Cardiac septum (tissue), 1 donor: ENCODE results near the gene KIF3C. TPM values are rescaled to one million over a fixed set of nuclear protein-coding genes. Genes with fewer than 3 reads are reported as not detected.
"Not testable (repeated sequence)": the region's sequence is repeated elsewhere in the genome, so short reads cannot be mapped to it uniquely, and the experiment has no call there.

Experiments
- DNase-seq: peaks from one replicate; pipeline ENCODE4 v3.0.0-alpha.2; 2020; ENCODE audit warnings: low spot score
- intact Hi-C: fragments of 100-400 bp; cut with DNase I; formaldehyde crosslinking; loops from one replicate; pipeline ENCODE4 v1.14.0; 2022
- long read RNA-seq: library from polyadenylated mRNA; unstranded; transcript quantifications from one replicate; pipeline ENCODE4 v2.0.0, GENCODE V29; 2021
- total RNA-seq: library from RNA; stranded (reverse); fragmentation: NEBNext Ultra II Directional; extraction: Animal tissue kit (Norgen Biotek cat#: 25700); gene quantifications from one replicate; pipeline ENCODE4 v1.2.1, GENCODE V29; 2021
- donor health status: DM: no; HTN: no; CAD: no.

The KIF3C gene
- total RNA-seq, result 5.5 TPM
- long read RNA-seq, full-length matches to known transcripts, result 1 of 4 reads
- long read RNA-seq, partial matches to known transcripts, result 0 of 4 reads
- long read RNA-seq, other reads (novel, unspliced or antisense), result 3 of 4 reads

DNA sequence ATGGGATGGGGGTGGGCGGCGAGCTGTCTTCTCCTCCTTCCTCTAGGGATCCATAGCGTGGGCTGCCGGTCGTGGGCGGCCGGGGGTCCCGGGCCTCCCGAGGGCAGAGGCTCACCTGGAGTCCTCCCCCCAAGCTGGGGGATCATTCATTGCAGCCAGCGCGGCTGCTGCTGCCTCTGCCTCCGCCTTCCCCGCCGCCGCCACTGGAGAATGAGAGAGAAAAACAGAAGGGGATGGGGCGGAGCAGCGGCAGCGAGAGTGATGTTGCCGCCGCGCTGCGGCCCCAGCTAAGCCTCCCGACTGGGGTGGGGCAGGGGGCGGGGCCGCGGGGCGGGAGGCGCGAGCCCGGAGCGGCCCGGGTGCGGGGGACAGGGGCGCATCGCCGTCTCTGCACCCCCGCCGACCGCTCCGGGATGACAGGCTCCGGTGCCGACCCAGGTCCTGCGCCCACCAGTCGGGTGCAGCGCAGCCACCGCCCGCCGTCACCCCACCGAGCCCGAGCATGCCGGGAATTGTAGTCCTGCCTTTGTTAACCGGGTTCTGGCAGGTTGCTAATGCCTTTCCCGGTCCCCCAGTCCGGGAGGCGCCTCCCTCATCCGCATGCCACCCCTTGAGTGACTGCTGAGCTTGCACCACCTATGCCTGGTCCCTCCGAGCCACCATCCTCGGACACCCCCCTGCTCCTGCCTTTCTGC is at the start of gene KIF3C:
Gene KIF3C, minus strand, starts transcription at position 225 of the 695 bp plus-strand sequence. CDS start 580 bp downstream, outside the sequence.
- intact Hi-C loops, result no loop called here
- peak; percentile 90 for DNase-seq

DNA sequence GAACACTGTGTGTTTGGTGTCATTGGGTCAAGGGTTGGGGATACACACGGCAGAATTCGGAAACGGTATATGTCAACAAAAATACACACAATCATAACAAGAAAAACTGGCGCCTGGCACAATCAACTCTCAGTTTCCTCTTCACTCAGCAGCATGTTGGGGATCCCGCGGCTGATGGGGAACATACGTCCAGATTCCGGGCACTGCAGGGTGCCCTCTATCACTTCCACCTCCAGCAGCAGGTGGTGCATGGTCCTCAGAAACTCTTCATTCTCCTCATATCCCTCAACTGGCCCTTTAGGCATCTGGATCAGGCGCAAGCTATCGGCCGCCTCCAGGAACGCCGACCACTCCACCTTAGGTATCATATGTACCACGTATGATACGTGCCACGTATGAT is 45.8 kb upstream of the KIF3C start:
- DNase-seq, intact Hi-C loops: not testable (repeated sequence)

DNA sequence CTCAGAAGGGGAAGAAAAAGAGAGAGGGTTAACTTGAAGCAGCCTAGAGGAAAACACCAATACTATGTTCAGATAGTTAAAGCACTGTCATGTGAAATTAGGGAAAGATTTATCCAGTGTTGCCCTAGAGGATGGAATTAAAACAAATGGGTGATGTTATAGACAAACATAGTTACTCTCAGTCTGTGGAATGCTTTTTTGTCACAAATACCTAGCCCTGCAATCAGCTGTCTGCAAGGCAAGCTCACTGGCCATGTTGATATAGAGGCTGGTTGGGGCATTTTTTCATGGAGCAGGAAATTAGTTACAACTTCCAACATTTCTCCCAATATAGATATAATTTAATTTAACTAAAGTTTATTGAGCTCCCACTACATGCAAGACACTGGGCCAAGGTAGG is 43.2 kb upstream of the KIF3C start:
- intact Hi-C loops, result no loop called here
- DNase-seq, result no peak

DNA sequence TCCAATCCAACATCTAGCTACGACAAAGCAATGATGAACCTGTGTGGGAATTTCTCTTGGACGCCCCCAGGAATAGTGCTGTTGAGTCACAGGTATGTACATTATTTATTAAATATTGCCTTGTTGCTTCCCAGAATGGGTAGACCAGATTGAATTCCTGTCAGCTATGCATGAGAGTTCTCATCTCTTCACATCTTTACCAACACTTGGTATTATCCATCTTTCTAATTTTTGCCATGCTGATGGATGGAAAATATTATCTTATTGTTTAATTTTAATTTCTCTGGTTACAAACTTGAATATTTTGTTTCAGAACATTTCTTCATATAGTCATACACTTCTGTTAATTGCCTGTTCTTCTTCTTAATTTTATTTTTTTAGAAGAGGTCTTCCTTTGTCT is 42.0 kb upstream of the KIF3C start:
- DNase-seq, result no peak
- intact Hi-C loops, result no loop called here

DNA sequence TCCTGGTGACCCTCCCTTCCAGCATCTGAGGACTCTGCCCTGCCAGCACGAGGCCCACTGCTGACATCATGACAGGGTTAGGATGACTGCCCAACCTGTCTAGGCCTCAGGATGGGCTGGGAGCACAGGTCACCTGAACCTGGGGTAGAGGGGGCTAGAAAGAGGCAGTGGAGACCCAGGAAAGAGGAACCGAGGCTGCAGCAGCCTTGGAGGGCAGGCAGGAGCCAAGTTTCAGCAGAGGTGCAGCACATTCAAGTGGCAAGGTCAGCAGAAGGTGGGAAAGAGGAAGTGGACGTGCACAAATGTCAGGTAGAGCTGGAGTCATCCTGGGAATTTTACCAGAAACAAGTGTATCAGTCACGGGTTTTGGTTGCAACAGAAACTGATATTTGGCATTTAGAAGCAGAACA is 37.9 kb upstream of the KIF3C start:
- intact Hi-C loops, result no loop called here
- no peak for DNase-seq

DNA sequence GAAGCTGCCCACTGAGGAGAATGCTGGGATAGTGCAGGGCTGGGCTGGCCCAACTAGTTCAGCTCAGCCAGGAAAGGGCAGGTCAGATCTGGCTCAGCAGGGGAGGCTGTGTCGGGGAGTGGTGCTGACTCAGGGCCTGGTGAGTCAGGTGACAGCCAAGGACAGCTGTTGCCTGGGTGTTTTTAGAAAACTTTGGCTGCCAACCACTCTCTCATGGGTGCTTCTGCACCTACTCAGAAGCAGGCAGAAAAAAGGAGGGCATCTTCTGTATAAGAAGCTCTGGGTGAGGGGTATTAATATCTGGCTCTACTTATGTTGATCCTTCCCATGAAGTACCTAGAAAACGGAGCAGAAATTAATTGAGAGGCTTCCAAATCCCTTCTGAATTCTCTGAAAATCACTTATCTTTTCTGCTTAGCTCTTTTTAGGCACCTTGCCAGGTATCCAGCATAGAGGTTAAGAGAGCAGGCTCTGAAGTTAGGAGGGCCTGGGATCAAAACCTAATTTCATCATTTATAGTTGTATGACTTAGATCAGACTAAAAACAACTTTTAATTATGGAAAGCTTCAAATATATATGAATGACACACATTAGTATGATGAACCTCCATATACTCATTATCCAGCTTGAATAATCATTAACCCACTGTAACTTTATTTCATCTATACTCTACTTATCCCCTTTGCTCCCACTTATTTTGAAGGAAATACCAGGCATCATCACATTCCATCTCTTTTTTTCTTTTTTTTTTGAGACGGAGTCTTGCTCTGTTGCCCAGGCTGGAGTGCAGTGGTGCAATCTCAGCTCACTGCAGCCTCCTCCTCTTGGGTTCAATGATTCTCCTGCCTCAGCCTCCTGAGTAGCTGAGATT is 36.1 kb upstream of the KIF3C start:
- intact Hi-C loops, result no loop called here
- DNase-seq, result peak; percentile 86

DNA sequence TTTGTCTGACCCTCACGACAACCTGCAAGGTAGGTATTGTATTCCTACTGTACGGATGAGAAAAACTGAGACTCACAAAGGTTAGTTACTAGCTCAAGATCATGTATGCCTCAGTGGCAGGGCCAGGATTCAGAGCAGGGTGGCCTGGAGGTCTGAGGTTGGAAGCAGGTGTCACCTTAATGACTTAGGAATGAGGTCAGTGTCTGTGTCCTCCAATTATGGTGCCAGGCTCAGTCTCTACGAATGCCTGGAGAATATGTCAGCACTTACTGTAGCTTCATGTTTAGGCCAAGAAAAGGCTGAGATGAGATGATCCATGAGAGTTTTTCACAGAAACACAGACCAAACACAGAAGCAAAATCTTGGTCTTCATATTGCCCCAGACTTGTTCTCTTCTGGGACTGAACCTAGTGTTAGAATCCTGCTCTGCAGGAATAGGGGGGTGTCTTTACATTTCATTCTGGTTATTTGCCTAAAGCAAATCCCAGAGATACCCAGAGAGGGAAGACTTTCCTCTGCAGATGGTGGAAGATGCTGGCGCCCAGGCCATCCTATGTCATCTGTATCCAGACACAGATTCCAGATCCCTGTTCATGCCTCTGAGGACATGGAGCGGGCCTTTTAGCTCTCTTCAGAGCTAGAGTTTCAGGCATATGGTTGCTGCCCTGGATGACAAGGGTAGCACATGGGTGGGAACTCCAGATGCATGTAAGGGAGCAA is 35.3 kb upstream of the KIF3C start:
- intact Hi-C loops, result no loop called here
- DNase-seq, result no peak

DNA sequence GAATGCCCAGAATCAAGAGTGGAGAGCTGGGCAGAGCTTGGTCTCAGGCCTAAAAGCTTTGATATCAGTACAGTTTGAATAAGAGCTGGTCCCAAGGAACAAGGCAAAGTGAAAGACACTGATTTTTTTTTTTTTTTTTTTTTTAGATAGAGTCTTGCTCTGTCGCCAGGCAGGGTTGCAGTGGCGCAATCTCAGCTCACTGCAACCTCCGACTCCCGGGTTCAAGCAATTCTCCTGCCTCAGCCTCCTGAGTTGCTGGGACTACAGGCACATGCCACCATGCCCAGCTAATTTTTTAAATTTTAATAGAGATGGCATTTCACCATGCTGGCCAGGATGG is 34.4 kb upstream of the KIF3C start:
- DNase-seq, intact Hi-C loops: not testable (repeated sequence)

DNA sequence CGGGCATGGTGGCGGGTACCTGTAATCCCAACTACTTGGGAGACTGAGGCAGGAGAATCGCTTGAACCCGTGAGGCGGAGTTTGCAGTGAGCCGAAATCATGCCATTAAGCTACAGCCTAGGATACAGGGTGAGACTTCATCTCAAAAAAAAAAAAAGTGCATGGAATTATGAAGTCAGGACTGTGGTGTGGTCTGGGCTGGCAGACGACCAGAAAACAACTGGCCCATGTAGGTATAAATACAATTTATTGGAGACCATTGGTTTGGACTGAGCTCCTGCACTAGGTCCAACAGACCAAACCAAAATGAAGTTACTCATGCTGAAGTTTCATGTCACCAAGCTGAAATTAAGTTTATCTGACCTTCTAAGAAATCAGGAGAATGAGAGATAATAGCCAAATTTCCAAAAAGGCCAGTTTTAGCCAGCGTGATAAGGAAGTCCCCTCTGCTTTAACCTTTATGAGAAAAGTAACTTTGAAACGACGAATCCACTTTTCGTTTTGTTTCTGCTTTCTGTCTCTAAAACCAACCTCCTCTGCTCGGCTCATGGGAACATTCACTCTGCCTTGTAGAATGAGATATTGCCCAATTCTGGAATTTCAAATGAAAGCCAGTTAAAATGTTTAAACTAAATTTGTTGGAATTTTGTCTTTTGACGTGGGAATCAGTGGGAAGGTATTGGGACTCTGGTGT is 33.9 kb upstream of the KIF3C start:
- DNase-seq, result no peak
- intact Hi-C loops, result no loop called here

DNA sequence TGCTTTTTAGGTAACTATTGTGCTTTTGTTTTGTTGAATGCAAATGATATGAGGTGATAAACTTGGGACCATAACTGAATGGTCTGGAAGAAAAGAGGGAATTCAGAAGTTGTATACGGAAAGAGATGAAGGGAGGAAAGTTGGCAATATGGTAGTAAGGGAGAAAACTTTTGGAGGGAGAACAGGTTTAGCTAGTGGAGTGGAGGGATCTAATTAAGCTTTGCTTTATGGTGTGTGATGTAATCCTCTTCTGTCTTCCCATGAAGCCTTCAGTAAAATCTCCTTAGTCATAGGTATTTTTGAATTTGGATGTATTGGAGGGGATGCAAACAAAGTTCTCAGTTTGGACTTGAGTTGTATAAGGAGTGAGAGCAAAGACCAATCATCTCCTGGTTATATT is 31.4 kb upstream of the KIF3C start:
- intact Hi-C loops, result no loop called here
- DNase-seq, result no peak

DNA sequence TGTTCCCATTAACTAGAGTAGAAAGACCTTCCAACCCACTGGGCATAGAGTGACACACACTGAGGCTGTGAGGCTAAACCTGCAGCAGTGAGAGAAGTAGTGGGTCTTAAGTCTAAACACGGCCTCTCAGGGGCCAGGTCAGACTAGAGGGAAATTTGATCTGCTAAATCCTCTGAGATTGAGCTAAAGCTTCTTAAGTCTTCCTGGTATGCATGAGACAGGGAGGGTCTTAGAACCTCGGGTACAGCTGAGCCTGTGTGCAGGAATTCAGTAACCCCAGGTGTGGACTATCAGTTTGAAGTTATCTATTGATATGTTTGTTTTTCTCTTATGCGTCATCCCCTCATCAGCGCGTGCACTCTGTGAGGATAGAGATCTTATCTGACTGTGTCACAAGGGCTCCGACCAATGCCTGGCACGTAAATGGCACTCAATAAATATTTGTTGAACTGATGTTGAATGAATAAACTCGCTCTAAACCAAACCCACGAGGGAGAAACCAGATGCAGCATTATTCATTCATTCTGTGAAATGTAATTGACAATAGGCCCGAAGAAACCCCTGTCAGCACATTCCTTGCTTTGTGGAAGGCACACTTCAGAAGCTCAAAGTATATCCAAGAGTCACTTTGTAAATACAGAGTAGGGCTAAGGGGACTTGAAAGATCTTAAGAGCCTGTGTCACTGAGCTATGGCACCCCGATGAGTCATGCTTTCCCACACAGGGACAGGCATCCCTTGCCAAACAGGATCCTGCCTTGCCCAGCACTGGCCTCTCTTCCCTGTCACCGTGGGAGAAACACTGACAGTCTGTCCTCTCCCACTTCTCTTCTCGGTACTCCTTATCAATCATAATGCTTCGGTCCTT is 29.9 kb upstream of the KIF3C start:
- intact Hi-C loops, result no loop called here
- DNase-seq, result peak; percentile 79

DNA sequence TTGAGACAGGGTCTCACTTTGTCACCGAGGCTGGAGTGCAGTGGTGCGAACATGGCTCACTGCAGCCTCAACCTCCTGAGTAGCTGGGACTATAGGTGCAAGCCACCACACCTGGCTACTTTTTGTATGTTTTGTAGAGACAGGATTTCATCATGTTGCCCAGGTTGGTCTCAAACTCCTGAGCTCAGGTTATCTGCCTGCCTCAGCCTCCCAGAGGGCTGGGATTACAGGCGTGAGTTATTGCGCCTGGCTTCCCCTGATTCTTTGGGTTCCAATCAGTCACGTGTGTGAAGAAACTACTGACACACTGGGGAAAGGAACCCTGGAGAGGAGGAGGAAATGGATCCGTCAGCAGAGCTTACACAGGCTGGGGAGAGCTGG is 29.3 kb upstream of the KIF3C start:
- intact Hi-C loops, result no loop called here
- no peak for DNase-seq

DNA sequence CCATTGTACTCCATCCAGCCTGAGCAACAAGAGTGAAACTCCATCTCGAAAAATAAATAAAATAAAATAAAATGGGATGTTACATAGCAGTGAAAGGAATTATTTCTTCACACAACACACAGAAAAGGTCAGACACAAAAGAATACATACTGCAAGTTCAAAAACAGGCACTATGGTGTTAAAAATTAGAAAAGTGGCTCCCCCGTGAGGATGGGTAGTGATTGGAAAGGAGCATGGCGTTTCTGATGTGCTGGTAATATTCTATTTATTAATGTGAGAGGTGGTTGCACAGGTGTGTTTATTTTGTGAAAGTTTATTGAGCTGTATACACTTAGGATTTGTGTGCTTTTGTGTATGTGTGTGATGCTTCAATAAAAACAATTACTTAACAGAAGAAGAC is 28.6 kb upstream of the KIF3C start:
- intact Hi-C loops, result no loop called here
- no peak for DNase-seq

DNA sequence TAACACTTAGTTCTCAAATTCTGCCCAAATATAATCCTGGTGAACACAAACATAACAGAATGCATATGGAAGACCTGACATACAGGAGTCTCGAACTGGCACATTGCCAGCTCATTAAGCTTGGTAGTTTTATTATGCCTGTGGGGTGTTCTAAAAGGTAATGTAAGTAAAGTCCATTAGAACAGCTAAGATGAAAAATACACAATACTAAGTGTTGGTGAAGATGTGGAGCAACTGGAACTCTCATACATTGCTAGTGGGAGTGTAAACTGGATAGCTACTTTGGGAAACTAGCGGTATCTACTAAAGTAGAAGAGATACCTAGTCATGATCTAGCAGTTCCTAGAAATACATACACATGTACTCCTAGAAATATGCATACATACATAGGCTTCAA is 27.3 kb upstream of the KIF3C start:
- no peak for DNase-seq
- intact Hi-C loops, result no loop called here

DNA sequence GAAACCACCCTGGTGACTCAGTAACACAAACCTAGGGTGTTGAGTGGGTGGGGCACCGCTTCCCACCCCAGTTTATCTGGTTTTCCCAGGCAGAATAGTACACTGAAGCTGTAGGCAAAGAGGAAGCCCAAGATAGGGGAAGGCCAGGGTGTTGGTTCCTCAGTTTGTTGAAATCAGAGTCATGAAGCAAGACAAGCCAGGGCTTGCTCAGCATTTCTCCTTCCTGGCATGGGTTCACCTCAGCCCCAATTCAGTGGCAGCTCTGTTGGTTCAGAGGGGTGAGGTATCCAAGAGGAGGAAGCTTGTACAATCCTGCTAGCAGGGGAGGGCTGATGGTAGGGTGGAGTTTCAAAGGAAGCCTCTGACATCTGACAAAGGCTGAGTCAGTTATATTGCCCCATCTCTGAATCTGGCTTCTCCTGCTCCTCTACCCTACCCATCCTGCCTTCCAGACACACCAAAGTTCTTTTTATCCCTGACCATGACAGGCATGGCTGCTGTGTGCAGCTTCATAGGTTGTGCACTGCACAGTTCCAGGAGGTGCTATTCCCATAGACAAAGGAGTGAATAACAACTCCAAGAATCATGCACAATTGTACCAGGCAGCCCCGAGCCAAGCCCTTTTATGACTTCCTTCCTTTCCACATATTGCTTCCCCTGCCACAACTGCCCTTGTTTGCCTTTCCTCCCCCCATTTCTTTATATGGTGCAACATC is 26.7 kb upstream of the KIF3C start:
- peak; percentile 92 for DNase-seq
- intact Hi-C loops, result no loop called here

DNA sequence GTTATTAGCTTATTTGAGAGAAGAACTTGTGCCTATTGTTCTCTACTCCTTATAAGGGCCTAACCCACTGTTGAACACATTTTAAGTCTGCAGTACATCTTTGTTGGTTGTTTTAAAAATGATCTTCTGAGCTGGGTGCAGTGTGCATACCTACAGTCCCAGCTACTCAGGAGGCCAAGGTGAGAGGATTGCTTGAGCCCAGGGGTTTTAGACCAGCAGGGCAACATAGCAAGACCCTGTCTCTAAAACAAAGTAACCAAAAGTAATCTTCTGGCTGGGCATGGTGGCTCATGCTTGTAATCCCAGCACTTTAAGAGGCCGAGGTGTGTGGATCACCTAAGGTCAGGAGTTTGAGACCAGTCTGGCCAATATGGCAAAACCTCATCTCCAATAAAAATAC is 25.8 kb upstream of the KIF3C start:
- intact Hi-C loops, result no loop called here
- no peak for DNase-seq

DNA sequence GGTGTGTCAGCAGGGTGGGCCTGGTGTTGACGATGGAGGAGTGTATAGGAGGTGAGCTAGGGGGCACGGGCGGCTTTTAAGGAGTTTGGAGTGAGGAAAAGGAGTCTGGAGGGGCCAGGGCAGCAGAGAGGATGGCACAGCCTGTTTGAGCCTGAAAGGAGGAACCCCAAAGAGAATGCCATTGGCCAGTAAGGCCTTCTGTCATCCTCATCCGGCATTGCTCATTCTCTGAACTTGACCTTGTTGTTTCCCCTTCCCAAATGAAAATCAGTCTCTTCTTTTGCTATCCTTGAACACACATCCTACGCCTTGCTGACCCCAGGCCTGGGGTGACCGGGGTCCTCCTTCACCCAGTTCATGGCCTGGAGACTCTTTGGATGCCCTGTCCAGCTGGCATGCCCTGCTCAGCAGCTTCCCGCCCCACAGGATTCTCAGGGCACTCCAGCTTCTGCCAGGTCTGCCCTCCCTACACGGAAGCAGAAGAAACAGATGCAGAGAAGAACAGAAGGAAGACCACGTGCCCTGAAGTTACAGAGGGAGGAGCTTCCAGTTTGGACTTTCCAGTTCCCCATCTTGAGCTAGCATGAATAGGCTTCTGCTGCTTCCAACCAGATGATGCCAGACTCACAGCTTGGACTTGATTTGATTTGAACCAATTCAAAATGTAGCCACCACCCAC is 20.5 kb upstream of the KIF3C start:
- intact Hi-C loops, result no loop called here
- peak; percentile 80 for DNase-seq
